K562 (cell line): ENCODE data around the gene YARS1. TPM values are rescaled to one million over a fixed set of nuclear protein-coding genes. Genes with fewer than 3 reads are reported as not detected.

Experiments
- CLOCK ChIP-seq: fragments of 250-450 bp; sonication (Bioruptor Pico); IDR thresholded peaks from 2 replicates; pipeline ENCODE4 v1.4.0; 2020; ENCODE audit warnings: mild to moderate bottlenecking, moderate library complexity, borderline replicate concordance
- CTBP1 ChIP-seq: fragments of 450-650 bp; IDR thresholded peaks from 2 replicates; pipeline ENCODE4 v1.6.1; 2016; ENCODE audit warnings: borderline replicate concordance
- GTF2B ChIP-seq: IDR thresholded peaks from 2 replicates; pipeline ENCODE4 v1.6.1; 2011; ENCODE audit not compliant: insufficient read length; ENCODE audit errors: extremely low read depth
- MCM2 ChIP-seq: fragments of 450-650 bp; IDR thresholded peaks from 2 replicates; pipeline ENCODE4 v1.6.1; 2017; ENCODE audit warnings: low read depth, mild to moderate bottlenecking
- MXI1 ChIP-seq: IDR thresholded peaks from 2 replicates; pipeline ENCODE4 v1.6.1; 2011; ENCODE audit warnings: low read depth, mild to moderate bottlenecking, improper control_type of control experiment, low read length
- NEUROD1 ChIP-seq: fragments of 150-350 bp; IDR thresholded peaks from 2 replicates; pipeline ENCODE4 v1.6.1; 2014; ENCODE audit warnings: borderline replicate concordance, low read length, low read depth; ENCODE audit not compliant: partially characterized antibody
- NFATC3 ChIP-seq: fragments of 450-650 bp; IDR thresholded peaks from 2 replicates; pipeline ENCODE4 v1.6.1; 2017; ENCODE audit warnings: mild to moderate bottlenecking
- PTTG1 ChIP-seq: fragments of 450-650 bp; IDR thresholded peaks from 2 replicates; pipeline ENCODE4 v1.6.1; 2016; ENCODE audit warnings: low read depth, mild to moderate bottlenecking, missing genetic modification characterization, missing compliant biosample characterization
- SMAD3 ChIP-seq: fragments of 450-650 bp; formaldehyde crosslinking; conservative IDR thresholded peaks from 2 replicates; pipeline ENCODE4 v1.4.0; 2020; ENCODE audit warnings: mild to moderate bottlenecking
- SP2 ChIP-seq: IDR thresholded peaks from 2 replicates; pipeline ENCODE4 v1.6.1; 2011; ENCODE audit warnings: mild to moderate bottlenecking, low read depth, low read length, moderate library complexity; ENCODE audit not compliant: poor library complexity, severe bottlenecking; ENCODE audit errors: extremely low read depth
- USF1 ChIP-seq: sonication (generic); formaldehyde crosslinking; IDR thresholded peaks from 2 replicates; pipeline ENCODE4 v1.9.0; 2022; ENCODE audit warnings: mild to moderate bottlenecking, missing genetic modification reagents
- WHSC1 ChIP-seq: IDR thresholded peaks from one replicate; pipeline ENCODE4 v1.6.1; 2012; ENCODE audit warnings: low read length, control low read depth, inconsistent platforms
- ZNF197 ChIP-seq: fragments of 200-800 bp; sonication (Bioruptor generic); IDR thresholded peaks from 2 replicates; pipeline ENCODE4 v1.6.1; 2016; ENCODE audit warnings: low read depth, missing genetic modification characterization, missing compliant biosample characterization
- ZNF407 ChIP-seq: fragments of 450-650 bp; IDR thresholded peaks from 2 replicates; pipeline ENCODE4 v1.6.1; 2016; ENCODE audit warnings: low read depth
- polyA plus RNA-seq, 8 experiments: library from polyadenylated mRNA; depleted of rRNA in 4 of 8; stranded (reverse) in 5 of 8; unstranded in 3 of 8; fragments of >200 nt; fragmentation: Nextera tagmentation in 2 of 8; fragmentation: Illumina TruSeq in 1 of 8; extraction: Ambion mirVana in 2 of 8; extraction: Trizol in 1 of 8; gene quantifications; 2 replicates each; pipeline versions ENCODE4 v1.2.1 to v1.2.3, GENCODE V29; 2011 to 2014; ENCODE audit warnings: inconsistent platforms in 1 of 8, missing spikeins in 1 of 8
- total RNA-seq, 7 experiments: library from RNA; depleted of rRNA in 6 of 7; stranded (reverse); fragments of >200 nt in 6 of 7; fragmentation: Illumina TruSeq in 2 of 7; extraction: Trizol in 2 of 7; gene quantifications; 2 replicates each; pipeline versions ENCODE4 v1.2.1 to v1.2.3, GENCODE V29; 2011 to 2021; ENCODE audit warnings: low replicate concordance in 1 of 7

The YARS1 gene
- total and polyA plus RNA-seq, 9 of the 15 experiments (the other 6 are each of a cell fraction or from before 2014, with no cell fraction given): 66.2 to 336 (median 201) TPM

GRCh38 chr1:32773018-32773763 lies 44.0 kb downstream of the YARS1 start (continued):
- TF ChIP-seq ZNF407: no peak
- no peak for TF ChIP-seq NFATC3
- TF ChIP-seq PTTG1 (tag): no peak
- no peak for TF ChIP-seq NEUROD1
- no peak for TF ChIP-seq WHSC1
- TF ChIP-seq CLOCK (CRISPR knock-in tag): no peak
- TF ChIP-seq SP2: no peak
- no peak for TF ChIP-seq MCM2
- no peak for TF ChIP-seq GTF2B
- no peak for TF ChIP-seq ZNF197 (CRISPR knock-in tag)
- no peak for TF ChIP-seq USF1 (CRISPR knock-in tag)
- TF ChIP-seq SMAD3 (CRISPR knock-in tag): no peak
- peak; percentile 76; the same call in 1 of the 2 replicates for TF ChIP-seq CTBP1
- TF ChIP-seq MXI1: no peak; the same call in 1 of the 2 replicates
